Measurements from ENCODE around the gene TRPC5OS.

TRPC5OS gene

DNA sequence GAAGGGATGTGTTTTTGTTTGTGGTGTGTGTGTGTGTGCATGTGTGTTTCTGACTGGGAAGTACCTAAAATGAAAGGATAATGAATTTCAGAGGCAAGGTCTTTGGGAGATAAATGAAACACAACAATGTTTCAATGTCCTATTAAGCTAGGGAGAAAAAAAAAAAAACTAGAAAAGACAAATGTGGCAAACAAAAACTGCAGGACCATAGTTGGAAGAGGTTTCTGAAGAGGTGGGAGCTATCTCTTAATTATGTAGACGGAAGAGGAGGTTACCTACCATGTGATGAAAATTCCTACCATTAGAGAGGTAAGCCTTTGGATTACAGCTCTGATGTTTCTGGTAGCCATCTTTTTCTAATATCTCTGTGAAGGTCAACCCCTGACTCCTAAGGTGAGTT is at the start of gene TRPC5OS:
TRPC5OS (plus strand) TSS at position 301 of the 400 bp plus-strand sequence. CDS start 25,669 bp downstream, outside the sequence.
- no peak for DNase-seq (ENCODE audit: low read depth in 2 of 2)

GRCh38 chrX:111829345-111829744 is 46.6 kb upstream of the TRPC5OS start:
- no peak for DNase-seq (ENCODE audit: low read depth in 2 of 2)

DNA sequence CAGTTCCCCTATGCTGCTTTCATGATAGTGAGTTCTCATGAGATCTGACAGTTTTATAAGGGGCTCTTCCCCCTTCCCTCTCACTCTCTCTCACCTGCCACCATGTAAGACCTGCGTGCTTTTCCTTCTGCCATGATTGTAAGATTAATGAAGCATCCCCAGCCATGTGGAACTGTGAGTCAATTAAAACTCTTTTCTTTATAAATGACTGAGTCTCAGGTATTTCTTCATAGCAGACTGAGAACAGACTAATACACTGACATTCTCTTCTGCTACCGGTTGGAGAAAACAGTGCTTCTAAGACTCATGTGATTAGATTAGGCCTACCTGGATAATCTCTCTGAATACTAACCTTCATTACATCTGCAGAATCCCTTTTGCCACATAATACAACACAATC is 45.4 kb upstream of the TRPC5OS start:
- no peak for DNase-seq (ENCODE audit: low read depth in 2 of 2)

GRCh38 chrX:111831343-111831742 is 44.6 kb upstream of the TRPC5OS start:
- DNase-seq (ENCODE audit: low read depth in 2 of 2): no peak

- no peak for DNase-seq (ENCODE audit: low read depth in 2 of 2)
These were observed 38.8 kb upstream of the TRPC5OS start for GRCh38 chrX:111837197-111837596.

DNA sequence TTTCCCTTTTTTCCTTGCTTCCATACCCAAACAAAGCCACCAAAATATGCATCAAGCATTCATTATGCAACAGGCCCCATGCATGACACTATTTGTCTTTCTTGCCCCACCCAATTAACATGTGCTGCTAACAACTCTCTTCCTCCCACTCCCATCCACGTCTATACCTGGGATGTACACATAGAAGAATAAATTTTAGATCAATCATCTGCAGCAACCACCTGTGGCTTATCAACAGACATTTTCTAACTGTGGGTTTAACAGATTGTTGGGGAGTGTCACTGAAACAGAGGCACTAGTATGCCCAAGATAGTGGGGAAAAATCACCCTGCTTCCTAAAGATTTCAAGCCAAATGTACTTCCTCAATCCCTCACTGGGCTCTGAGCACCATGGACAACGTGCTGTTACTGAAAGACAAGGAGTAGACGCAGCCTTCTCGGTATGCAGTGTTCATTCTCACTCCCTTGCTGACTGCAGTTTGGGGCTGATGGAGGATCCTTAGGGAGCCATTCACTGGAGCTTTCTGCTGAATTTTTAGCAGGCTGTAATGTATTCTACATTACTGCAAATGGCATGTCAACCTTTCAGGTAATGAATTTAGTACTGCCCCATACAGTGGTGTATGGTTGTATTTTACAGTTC is 28.4 kb upstream of the TRPC5OS start:
- no peak for DNase-seq (ENCODE audit: low read depth in 2 of 2)

DNA sequence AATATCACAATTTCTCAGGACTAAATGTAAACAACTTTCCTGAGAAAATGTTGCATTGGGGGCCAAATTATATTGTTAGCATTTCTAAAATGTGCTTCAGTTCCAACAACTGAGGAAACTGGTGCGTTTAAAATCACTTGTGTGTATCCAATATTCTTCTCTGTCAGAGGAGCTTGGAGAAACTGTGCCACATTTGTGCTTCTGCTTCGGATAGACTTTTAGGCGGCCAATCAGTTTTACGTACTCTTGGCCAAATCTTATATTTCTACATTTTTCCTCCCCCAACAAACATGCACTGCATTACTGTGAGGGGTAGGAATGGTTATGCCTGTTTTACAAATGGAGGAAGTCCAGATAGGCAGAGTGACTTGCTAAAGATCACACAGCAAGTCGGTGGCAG is 27.4 kb upstream of the TRPC5OS start:
- DNase-seq (ENCODE audit: low read depth in 2 of 2): no peak

DNA sequence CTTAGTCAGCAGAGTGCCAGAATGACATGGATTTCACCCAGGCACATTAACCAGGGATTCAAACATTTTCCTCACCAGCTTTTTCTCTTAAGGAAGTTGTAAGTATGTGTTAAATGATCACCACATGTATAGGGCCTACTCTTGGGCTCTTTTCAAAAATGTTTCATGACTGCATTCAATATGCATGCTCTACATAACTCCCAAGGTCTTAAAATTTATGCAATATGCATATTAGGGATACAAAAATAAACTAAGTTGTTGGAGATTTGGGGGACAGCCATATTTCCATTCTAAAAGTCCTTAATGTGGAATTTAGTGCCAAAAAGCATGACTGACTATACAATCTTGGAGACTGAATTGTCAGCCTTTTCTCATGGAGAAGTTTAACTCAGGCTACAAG is 25.0 kb upstream of the TRPC5OS start:
- no peak for DNase-seq (ENCODE audit: low read depth in 2 of 2)

- DNase-seq (ENCODE audit: low read depth in 2 of 2): no peak
These were observed 21.2 kb upstream of the TRPC5OS start for GRCh38 chrX:111854556-111855490.

GRCh38 chrX:111857534-111858060 is 18.4 kb upstream of the TRPC5OS start:
- DNase-seq (ENCODE audit: low read depth in 2 of 2): no peak

GRCh38 chrX:111861605-111862004 is 14.4 kb upstream of the TRPC5OS start:
- DNase-seq (ENCODE audit: low read depth in 2 of 2): no peak

DNA sequence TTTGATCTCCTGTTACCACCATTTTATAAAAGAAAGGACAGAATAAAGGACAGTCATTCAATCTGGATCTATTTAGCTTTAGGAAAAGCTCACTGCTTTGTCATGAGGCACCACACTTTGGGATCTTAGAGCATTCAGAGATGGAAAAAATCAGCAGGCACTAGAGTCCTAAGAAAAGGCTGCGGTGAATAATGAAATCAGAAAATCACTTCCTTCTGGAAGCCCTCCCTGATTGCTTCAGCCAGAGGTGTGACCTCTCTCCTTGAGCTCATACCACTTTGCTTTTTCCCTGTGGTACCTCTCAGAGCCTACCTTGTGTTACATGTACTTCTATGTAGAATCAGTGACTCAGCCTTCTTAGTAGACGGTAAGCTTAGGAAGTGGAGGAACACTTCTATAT is 8.7 kb upstream of the TRPC5OS start:
- DNase-seq (ENCODE audit: low read depth in 2 of 2): no peak

DNA sequence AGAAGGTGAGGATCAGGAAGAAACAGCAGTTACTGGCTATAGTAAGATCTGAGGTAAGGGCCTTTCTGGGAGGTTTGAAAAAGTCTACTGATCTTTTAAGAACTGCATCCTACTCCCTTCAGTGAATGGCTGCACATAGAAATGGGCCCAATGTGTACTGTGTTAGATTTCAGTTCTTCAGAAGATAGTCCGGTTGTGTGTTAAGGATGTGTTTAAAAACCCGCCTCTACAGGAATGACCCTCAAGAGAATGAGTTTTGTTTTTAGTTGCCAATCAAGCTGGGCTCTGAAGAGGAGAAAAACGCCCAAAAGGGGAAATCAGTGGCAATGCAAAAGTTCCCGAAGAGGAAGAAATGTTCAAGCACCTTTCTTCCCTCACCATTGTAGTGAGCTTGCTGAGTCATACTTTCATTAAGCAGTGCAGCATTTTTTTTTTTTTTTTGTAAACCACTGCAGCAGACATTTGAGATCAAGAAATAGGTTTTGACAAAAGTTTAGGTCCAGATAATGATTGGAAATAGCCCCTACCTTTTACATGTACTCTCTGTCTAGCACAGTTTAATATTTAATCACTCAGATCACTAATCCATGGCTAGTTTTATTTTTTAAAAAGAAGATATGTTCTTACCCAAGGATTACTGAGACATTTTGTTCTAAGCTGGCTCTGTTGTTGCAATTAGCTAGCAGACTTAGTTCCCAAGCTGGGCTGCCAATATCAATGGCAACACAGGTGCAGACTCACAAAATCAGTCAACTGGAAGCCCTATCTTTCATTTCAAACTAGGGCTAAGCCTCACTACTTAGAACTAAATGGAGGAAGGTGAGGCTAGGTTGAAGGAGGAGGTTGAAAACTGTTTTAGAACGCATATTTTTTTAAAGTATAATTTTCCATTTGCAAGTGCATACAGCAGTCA is 7.0 kb upstream of the TRPC5OS start:
- no peak for DNase-seq (ENCODE audit: low read depth in 2 of 2)

DNA sequence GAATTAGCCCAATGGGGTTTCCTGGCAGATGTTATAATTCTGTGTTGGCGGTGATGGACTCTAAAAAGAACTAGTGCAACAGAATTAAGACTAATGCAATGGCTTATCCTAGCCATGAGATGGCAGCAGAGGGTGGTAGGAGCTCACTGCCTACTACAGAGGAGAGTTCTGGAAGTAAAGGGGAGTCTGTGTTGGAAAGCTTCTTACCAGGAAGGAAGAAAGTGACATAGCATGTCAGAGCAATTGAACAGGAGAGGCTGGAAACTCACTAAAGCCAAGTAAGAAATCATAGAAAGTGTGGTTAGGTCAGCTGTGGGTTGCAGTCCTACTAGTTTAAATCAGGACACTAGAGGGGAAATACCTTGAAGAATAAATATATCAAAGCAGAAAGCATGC is 6.3 kb upstream of the TRPC5OS start:
- no peak for DNase-seq (ENCODE audit: low read depth in 2 of 2)

DNA sequence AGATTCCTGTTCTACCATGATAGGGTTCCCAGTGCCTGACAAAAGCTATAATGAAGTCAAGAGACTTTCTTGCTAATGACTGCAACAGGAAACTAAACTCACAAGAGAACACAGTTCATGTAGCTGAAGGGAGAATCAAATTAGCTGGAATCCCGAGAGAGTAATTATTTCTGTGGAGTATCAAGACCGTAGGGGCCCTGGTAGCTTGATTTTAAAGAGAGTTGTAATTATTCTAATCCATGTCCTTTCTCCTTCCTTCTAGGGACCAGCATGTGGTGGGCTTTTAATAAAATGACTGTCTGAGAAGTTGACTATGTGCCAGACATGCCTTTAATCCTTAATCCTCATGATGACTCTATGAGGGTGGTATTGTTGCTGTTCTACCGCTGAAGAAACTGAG is 1.7 kb upstream of the TRPC5OS start:
- no peak for DNase-seq (ENCODE audit: low read depth in 2 of 2)

GRCh38 chrX:111876646-111877045 is 665 bp downstream of the TRPC5OS start:
- DNase-seq (ENCODE audit: low read depth in 2 of 2): no peak

DNA sequence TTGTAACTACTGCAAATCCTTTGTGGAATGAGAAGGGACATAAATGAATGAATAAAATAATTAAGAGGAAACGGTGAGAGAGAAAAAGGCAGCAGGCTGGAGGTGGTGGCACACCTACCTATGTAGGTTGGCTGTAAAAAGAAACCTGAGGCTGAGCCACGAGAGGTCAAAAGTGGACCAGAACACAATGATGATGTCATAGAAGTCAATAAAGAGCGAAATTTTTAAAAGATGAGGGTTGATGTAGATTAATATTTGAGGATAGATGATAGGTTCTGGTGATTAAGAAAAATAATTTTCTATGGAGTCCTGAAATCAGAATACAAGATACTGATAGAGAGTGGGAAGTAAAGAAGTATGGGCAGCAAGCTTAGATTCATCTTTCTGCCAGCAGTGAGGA is 1.7 kb downstream of the TRPC5OS start:
- no peak for DNase-seq (ENCODE audit: low read depth in 2 of 2)

GRCh38 chrX:111880735-111881134 is 4.8 kb downstream of the TRPC5OS start:
- no peak for DNase-seq (ENCODE audit: low read depth in 2 of 2)

GRCh38 chrX:111881715-111882114 is 5.7 kb downstream of the TRPC5OS start:
- no peak for DNase-seq (ENCODE audit: low read depth in 2 of 2)

DNA sequence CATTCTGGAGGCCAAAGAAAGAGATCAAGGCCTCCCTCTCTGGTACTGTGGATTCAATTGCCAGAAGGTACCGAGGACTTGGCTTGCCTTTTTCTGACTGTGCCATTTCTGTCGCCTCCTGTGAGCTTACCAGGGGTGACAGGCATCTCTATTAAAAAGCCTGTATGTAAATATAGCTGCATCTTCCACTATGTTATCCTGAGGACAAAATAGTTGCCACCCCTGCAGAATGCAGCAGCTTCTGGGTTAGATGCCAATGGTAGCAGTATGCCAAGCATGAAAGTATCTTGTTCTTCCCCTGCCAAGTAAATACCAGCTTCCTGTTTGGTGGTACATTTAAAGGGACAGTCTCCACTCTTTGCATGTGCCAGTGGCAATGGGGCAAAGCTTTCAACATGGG is 10.7 kb downstream of the TRPC5OS start:
- no peak for DNase-seq (ENCODE audit: low read depth in 2 of 2)

- DNase-seq (ENCODE audit: low read depth in 2 of 2): no peak
These were observed 12.6 kb downstream of the TRPC5OS start for GRCh38 chrX:111888600-111888999.

DNA sequence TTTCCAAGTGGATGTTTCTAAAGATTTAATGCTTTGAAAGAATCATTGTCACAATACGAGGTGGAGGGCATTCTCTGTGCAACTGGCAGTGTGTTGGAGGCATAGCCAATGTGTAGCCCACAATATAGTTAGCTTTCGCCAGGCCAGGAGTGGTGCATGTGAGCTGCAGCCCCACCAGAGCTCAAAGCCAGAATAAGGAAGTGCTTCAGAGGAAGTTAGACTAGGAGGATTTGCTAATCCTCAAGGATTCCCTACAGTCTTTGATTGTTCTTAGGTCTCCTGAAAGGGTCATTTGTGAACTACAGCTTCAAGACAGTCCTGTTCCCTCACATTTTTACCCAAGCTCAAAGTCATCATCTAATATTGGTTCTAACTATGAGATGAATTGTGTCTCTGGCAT is 16.4 kb downstream of the TRPC5OS start:
- no peak for DNase-seq (ENCODE audit: low read depth in 2 of 2)

Measured in stimulated activated CD8-positive, alpha-beta memory T cell treated with anti-CD3 and anti-CD28 coated beads, Interleukin-2, amount 100 ng/mL, for 1 hour (primary cell).